Fibroblast of lung (primary cell): ENCODE data around the gene JMJD7. TPM values are rescaled to one million over a fixed set of nuclear protein-coding genes. Genes with fewer than 3 reads are reported as not detected.

Source experiments
- DNase-seq, 2 donors: peaks; one replicate each; pipeline versions ENCODE4 v3.0.0 to v3.0.0-alpha.2; 2010; ENCODE audit warnings: low read depth in 2 of 2
- H2AFZ ChIP-seq: 2 replicates; pipeline ENCODE4 v1.5.1; 2012; ENCODE audit warnings: low read length, control low read depth, inconsistent platforms
- H3K27ac ChIP-seq: 2 replicates; pipeline ENCODE4 v1.5.1; 2011; ENCODE audit warnings: low read length, control low read depth; ENCODE audit not compliant: insufficient read depth
- H3K27me3 ChIP-seq: 2 replicates; pipeline ENCODE4 v1.5.1; 2011; ENCODE audit warnings: mild to moderate bottlenecking, low read length; ENCODE audit not compliant: control insufficient read depth, insufficient read depth
- H3K36me3 ChIP-seq: 2 replicates; pipeline ENCODE4 v1.5.1; 2011; ENCODE audit warnings: low read length; ENCODE audit not compliant: control insufficient read depth, insufficient read depth
- H3K4me1 ChIP-seq: 2 replicates; pipeline ENCODE4 v1.5.1; 2011; ENCODE audit warnings: low read length; ENCODE audit not compliant: control insufficient read depth, insufficient read depth; ENCODE audit errors: extremely low read depth
- H3K4me2 ChIP-seq: 2 replicates; pipeline ENCODE4 v1.5.1; 2011; ENCODE audit warnings: low read length, control low read depth; ENCODE audit not compliant: insufficient read depth; ENCODE audit errors: extremely low read depth
- H3K4me3 ChIP-seq, 4 experiments: fragments of 200-600 bp in 1 of 4; sonication (generic) in 1 of 4; replicated peaks in 1 of 4; 2 replicates each; pipeline ENCODE4 v1.5.1; 2011 to 2016; ENCODE audit warnings: low read length in 4 of 4, low read depth in 3 of 4, mild to moderate bottlenecking in 3 of 4, control low read depth in 2 of 4, inconsistent platforms in 1 of 4, mixed read lengths in 1 of 4; ENCODE audit not compliant: insufficient read depth in 1 of 4; ENCODE audit errors: control extremely low read depth in 1 of 4
- H3K79me2 ChIP-seq: 2 replicates; pipeline ENCODE4 v1.5.1; 2012; ENCODE audit warnings: mild to moderate bottlenecking, low read length, inconsistent platforms; ENCODE audit not compliant: control insufficient read depth, insufficient read depth
- H3K9ac ChIP-seq: 2 replicates; pipeline ENCODE4 v1.5.1; 2011; ENCODE audit warnings: mild to moderate bottlenecking, low read length, control low read depth; ENCODE audit not compliant: insufficient read depth
- H3K9me3 ChIP-seq: 2 replicates; pipeline ENCODE4 v1.5.1; 2012; ENCODE audit warnings: low read depth, low read length; ENCODE audit not compliant: control insufficient read depth, insufficient read depth
- H4K20me1 ChIP-seq: 2 replicates; pipeline ENCODE4 v1.5.1; 2011; ENCODE audit warnings: low read length; ENCODE audit not compliant: control insufficient read depth, insufficient read depth; ENCODE audit errors: extremely low read depth
- EZH2 ChIP-seq: IDR thresholded peaks from 2 replicates; pipeline ENCODE4 v1.5.1; 2012; ENCODE audit warnings: low read length, control low read depth, mild to moderate bottlenecking; ENCODE audit errors: missing control alignments
- polyA plus RNA-seq, 2 donors: library from polyadenylated mRNA; depleted of rRNA in 1 of 2; stranded (reverse) in 1 of 2; unstranded in 1 of 2; fragments of >200 nt; gene quantifications; 2 replicates each; pipeline ENCODE4 v1.2.1, GENCODE V29; 2011 to 2012; ENCODE audit warnings: missing spikeins in 1 of 2
- total RNA-seq: library from RNA; depleted of rRNA; stranded (reverse); fragments of >200 nt; gene quantifications from 2 replicates; pipeline ENCODE4 v1.2.1, GENCODE V29; 2014
- TF ChIP-seq, protein P1 (sequence below), 2 donors: IDR thresholded peaks in 1 of 2; conservative IDR thresholded peaks in 1 of 2; 1 replicate in 1 of 2; 2 replicates in 1 of 2; pipeline ENCODE4 v1.5.1; 2011 to 2012; ENCODE audit warnings: low read length in 2 of 2, control low read depth in 1 of 2, inconsistent platforms in 1 of 2, low read depth in 1 of 2, mild to moderate bottlenecking in 1 of 2

Gene JMJD7
- total and polyA plus RNA-seq, 2 donors (not counting 1 experiment from before 2014, with no cell fraction given): 2.2 to 4.0 TPM

DNA sequence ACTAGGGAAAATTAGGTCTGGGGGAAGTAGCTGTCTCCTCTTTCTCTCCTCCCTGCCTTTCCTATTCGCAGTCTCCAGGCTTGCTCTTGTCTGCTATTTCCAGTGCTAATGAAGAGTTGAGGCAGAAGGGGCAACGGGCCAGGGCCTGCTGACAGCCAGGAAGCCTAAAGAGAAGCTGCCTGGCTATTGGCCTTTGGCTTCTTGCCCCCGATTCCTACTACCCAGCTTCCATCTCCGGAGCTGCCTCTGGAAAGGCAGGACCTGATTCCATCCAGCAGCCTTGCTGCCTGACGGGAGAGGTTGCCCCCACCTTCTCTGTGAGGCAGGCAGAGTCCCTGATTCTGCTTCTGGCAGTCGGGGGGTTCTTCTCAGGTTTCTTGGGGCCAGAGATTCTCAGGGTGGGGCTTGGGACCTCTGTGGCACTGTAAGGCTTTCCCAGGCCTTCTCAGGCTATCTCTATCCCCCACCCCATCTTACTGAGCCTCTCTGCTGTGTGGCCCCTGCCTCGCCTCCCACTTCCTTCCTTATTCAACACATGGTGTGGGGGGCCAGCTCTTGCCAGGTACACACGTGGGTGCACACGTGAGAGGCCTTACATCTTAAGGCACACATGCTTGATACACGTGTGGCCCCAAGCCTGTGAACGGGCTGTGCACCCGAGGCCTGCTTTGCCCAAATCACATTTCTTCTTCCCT lies 18.2 kb upstream of the JMJD7 start:
- Histone ChIP-seq H3K4me1 (peaks cover 8% of the 10 kb centered on the region), H4K20me1 (no peaks in the 10 kb centered on the region), H3K36me3 (peaks cover 5% of the 10 kb centered on the region), H3K4me3 (no peak overlapping the region), H3K9ac (no peak overlapping the region), H3K27me3 (no peaks in the 10 kb centered on the region), H3K79me2 (no peaks in the 10 kb centered on the region), H3K9me3 (no peaks in the 10 kb centered on the region), H2AFZ (no peak overlapping the region), H3K4me2 (no peak overlapping the region), H3K27ac (no peak overlapping the region)
- no peak for DNase-seq
- TF ChIP-seq EZH2: no peak
- TF ChIP-seq, protein P1, sequence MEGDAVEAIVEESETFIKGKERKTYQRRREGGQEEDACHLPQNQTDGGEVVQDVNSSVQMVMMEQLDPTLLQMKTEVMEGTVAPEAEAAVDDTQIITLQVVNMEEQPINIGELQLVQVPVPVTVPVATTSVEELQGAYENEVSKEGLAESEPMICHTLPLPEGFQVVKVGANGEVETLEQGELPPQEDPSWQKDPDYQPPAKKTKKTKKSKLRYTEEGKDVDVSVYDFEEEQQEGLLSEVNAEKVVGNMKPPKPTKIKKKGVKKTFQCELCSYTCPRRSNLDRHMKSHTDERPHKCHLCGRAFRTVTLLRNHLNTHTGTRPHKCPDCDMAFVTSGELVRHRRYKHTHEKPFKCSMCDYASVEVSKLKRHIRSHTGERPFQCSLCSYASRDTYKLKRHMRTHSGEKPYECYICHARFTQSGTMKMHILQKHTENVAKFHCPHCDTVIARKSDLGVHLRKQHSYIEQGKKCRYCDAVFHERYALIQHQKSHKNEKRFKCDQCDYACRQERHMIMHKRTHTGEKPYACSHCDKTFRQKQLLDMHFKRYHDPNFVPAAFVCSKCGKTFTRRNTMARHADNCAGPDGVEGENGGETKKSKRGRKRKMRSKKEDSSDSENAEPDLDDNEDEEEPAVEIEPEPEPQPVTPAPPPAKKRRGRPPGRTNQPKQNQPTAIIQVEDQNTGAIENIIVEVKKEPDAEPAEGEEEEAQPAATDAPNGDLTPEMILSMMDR (conservative IDR thresholded peaks at IDR 0.05 in 1 of 2, IDR thresholded peaks at IDR 0.05 in 1 of 2; ENCODE audit: low read depth in 1 of 2, low read length in 2 of 2): no peak

DNA sequence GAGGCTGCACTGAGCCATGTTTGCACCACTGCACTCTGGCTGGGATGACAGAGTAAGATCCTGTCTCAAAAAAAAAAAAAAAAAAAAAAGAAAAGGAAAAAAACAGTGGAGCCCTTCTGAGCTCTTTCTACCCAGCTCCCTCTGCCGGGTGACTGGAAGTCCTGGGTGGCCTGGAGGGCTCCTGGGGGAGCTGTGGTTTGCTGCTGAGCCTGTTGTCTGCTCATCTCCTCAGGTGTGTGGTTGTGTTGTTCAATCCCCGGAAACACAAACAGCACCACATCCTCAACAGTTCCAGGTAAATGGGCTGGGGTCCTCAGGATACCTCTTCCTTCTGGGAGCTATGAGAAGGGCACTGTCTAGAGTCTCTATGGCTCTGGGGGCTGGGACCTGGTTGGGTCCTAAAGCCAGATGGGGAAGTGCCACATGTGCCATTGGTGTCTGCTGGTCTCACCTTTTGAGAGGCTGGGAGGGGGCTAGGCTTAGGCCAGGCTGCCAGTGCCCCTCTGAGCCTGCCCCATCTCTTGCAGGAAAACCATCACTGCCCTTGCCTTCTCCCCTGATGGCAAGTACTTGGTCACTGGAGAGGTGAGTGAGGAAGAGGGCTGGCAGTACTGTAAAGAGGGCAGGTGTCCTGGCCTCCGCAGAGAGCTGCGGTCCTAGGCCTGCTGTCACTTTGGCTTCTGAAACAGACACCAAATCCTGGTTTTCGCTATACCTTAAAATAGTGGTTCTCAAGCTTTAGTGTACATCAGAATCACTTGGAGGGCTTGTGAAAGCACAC lies 17.1 kb upstream of the JMJD7 start:
- H3K27ac ChIP-seq: no peak overlapping the region
- TF ChIP-seq, protein P1 (conservative IDR thresholded peaks at IDR 0.05 in 1 of 2, IDR thresholded peaks at IDR 0.05 in 1 of 2; ENCODE audit: low read depth in 1 of 2, low read length in 2 of 2): no peak
- no peak for TF ChIP-seq EZH2
- H3K9me3 ChIP-seq: no peaks in the 10 kb centered on the region
- H3K4me3 ChIP-seq: no peak overlapping the region
- H2AFZ ChIP-seq: no peak overlapping the region
- peaks cover 8% of the 10 kb centered on the region for H3K4me1 ChIP-seq
- peaks cover 4% of the 10 kb centered on the region for H3K36me3 ChIP-seq
- H4K20me1 ChIP-seq: no peaks in the 10 kb centered on the region
- no peak overlapping the region for H3K4me2 ChIP-seq
- no peak for DNase-seq
- H3K79me2 ChIP-seq: no peaks in the 10 kb centered on the region
- H3K9ac ChIP-seq: no peak overlapping the region
- H3K27me3 ChIP-seq: no peaks in the 10 kb centered on the region

DNA sequence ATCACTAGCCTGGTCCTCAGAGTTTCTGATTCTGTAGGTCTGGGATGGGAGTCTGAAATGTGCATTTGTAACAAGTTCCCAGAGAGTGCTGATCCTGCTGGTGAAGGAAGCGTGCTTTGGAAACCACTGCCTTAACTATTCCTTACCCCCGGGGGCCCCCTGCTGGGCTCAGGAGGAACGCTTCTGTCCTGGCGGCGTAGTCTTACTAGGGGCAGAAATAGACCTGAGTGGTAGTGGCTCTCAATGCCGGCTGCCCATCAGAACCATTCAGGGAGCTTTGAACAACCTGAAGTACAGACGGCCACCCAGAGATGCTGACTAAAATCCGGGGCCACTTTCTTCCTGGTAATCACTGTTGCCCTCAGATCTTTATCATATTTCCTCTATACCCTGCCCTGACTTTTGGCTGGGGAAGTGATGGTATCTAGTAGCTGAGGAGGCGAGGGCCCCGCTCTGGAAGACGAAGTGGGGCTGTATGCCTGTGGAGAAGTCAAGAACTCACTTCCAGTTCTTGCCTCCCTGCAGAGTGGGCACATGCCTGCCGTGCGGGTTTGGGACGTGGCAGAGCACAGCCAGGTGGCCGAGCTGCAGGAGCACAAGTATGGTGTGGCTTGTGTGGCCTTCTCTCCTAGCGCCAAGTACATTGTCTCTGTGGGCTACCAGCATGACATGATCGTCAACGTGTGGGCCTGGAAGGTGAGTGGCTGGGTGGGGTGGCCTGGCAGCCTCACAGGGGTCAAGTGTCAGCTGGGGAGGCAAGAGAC lies 16.3 kb upstream of the JMJD7 start:
- DNase-seq: peak; percentile 67 to 87

More for the DNA sequence above, 16.3 kb upstream of the JMJD7 start:
- Histone ChIP-seq H3K4me3 (no peak overlapping the region), H3K27ac (no peak overlapping the region), H4K20me1 (no peaks in the 10 kb centered on the region), H3K79me2 (no peaks in the 10 kb centered on the region), H3K9me3 (no peaks in the 10 kb centered on the region), H3K4me2 (no peak overlapping the region), H2AFZ (no peak overlapping the region), H3K4me1 (peaks cover 8% of the 10 kb centered on the region), H3K9ac (no peak overlapping the region), H3K27me3 (no peaks in the 10 kb centered on the region), H3K36me3 (peaks cover 4% of the 10 kb centered on the region)
- TF ChIP-seq EZH2: no peak
- TF ChIP-seq, protein P1 (conservative IDR thresholded peaks at IDR 0.05 in 1 of 2, IDR thresholded peaks at IDR 0.05 in 1 of 2; ENCODE audit: low read depth in 1 of 2, low read length in 2 of 2): peak; percentile 89 to 94
